ENCODE measurements around the gene LPAR3.

The LPAR3 gene

GRCh38 chr1:84827555-84827954, 65.5 kb downstream of the LPAR3 start:
- DNase-seq (ENCODE audit: low spot score) = no peak

GRCh38 chr1:84825161-84825560, 67.8 kb downstream of the LPAR3 start:
- DNase-seq (ENCODE audit: low spot score) = no peak

DNA sequence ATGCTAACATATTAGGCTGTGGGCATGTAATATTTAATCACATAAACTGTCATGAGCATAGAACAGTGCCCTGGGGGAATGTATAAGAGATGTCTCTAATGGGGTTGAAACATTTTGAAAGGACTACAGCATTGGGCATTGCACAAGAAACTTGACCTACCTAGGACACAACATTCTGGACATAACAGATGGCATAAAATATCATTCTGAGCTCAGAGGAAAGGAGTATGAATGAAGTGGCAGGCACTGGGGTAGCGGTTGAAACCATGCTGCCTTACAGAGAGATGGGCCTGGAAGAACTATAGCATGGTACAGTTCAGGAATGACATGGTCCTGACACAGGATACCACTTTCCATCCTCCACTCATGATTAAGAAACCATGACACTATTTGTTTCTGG, 69.0 kb downstream of the LPAR3 start:
- DNase-seq (ENCODE audit: low spot score) = no peak

- DNase-seq (ENCODE audit: low spot score) = no peak
Measured at GRCh38 chr1:84823511-84823910, 69.5 kb downstream of the LPAR3 start.

- DNase-seq (ENCODE audit: low spot score) = no peak
Measured at GRCh38 chr1:84810343-84810742, 82.7 kb downstream of the LPAR3 start.

- no peak for DNase-seq (ENCODE audit: low spot score)
Measured at GRCh38 chr1:84809023-84809422, 84.0 kb downstream of the LPAR3 start.

DNA sequence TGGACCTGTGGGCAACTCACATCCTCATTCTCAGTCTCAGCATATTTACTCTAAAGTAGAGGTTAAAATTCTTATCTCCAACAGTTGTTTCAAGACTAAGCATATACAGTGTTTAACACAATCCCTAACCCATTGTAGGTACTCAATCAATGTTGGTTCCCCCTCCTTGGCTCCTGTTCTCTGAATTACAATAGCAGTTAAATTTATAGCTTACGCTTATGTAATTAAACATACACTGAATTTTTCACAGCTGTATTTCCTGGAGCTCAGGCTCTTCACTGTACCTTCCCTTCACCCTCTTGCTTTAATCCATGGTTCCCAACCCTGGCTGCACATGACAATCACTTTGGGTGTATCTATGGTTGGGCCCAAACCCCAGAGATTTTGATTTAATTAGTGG, 89.4 kb downstream of the LPAR3 start:
- no peak for DNase-seq (ENCODE audit: low spot score)

- DNase-seq (ENCODE audit: low spot score) = no peak
Measured at GRCh38 chr1:84802567-84803232, 90.3 kb downstream of the LPAR3 start.

GRCh38 chr1:84800090-84801073, 92.6 kb downstream of the LPAR3 start:
- DNase-seq (ENCODE audit: low spot score) = no peak

- no peak for DNase-seq (ENCODE audit: low spot score)
Measured at GRCh38 chr1:84797603-84798002, 95.4 kb downstream of the LPAR3 start.

GRCh38 chr1:84795966-84796600, 96.9 kb downstream of the LPAR3 start:
- DNase-seq (ENCODE audit: low spot score) = no peak

GRCh38 chr1:84795213-84795612, 97.8 kb downstream of the LPAR3 start:
- no peak for DNase-seq (ENCODE audit: low spot score)

DNA sequence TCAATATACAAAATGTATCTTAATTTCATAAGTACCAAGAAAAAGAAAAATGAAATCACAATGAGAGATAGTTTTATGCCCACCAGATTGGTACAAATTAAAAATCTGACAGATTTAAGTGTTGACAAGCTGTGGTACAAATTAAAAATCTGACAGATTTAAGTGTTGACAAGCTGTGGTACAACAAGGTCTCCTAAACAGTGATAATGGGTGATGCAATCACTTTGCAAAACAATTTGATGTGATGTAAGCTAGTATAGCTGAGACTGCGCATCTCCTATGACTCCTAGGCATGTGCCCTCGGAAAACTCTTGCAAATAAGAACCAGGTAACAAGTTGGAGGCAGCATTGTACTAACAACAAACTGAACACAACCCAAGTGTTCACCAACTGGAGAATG, 100.6 kb downstream of the LPAR3 start:
- DNase-seq (ENCODE audit: low spot score) = no peak

GRCh38 chr1:84789014-84789413, 104.0 kb downstream of the LPAR3 start:
- no peak for DNase-seq (ENCODE audit: low spot score)

DNA sequence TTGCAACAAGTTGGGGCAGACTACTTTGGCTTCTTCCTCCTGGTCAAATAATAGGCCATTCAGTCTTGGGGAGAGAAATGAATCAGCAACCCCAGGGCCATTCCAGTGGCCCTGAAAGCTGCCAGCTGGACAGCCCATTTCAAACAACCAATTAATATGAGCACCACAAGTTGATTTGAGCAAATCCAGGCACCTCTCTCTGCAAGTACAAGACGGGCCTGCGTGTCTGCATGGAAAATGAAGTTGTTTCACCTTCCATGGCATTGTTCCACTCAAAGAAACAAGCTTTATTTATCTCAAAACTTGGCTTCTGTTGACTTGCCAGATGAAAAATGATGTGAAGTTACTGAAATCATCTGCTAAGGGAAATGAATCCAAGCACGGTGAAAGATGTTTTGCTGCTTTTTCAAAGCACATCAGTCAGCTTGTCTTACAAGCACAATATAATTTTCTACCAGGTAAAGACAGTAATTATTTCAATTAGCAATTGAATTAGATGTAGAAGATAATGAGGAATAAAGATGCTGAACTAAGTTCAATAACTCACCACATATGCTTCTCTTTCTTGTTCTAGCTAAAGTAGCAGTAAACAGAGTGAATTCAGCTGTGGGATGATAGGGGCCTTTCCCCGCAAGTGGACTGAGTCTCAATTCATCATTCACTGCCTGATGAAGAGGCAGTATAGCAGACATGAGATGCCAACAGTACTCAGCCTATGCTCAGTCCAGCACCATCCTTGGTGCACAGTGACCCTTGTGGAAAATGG, 107.6 kb downstream of the LPAR3 start:
- DNase-seq (ENCODE audit: low spot score) = no peak

- no peak for DNase-seq (ENCODE audit: low spot score)
Measured at GRCh38 chr1:84782881-84783280, 110.1 kb downstream of the LPAR3 start.

- DNase-seq (ENCODE audit: low spot score) = no peak
Measured at GRCh38 chr1:84781946-84782771, 110.8 kb downstream of the LPAR3 start.

GRCh38 chr1:84780000-84780716, 112.8 kb downstream of the LPAR3 start:
- DNase-seq (ENCODE audit: low spot score) = no peak

DNA sequence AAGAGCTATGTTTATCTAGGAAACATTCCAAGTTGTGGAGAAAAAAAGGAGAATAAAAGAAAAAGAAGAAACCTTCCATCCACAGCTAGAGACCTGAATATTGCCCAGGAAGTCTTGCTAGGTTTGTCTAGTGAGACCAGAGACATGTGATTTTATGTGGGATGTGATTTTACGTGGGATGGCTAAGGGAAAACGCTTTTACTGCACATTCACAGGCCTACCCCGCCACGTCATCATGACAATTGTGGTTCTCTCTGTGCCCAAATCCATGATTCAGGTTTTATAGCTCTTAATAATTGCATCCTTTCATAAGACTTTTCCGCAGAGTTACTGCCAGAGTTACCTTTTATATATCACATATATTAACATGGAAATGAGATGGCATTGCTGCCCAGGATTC, 116.4 kb downstream of the LPAR3 start:
- no peak for DNase-seq (ENCODE audit: low spot score)

- no peak for DNase-seq (ENCODE audit: low spot score)
Measured at GRCh38 chr1:84775535-84775920, 117.5 kb downstream of the LPAR3 start.

All from left forelimb (tissue), 1 donor.